ENCODE results near the gene ANKRD35. TPM values are rescaled to one million over a fixed set of nuclear protein-coding genes. Genes with fewer than 3 reads are reported as not detected.
"Not testable (repeated sequence)": the region's sequence is repeated elsewhere in the genome, so short reads cannot be mapped to it uniquely, and the experiment has no call there.

The ANKRD35 gene
- total RNA-seq, 6 experiments from 2014 or later, result 1.1 to 2.5 (median 1.6) TPM

GRCh38 chr1:145837656-145838055 is 48.0 kb downstream of the ANKRD35 start:
- Histone ChIP-seq H3K4me1 (no peaks in the 10 kb centered on the region), H3K27me3 (no peaks in the 10 kb centered on the region), H3K9me3 (no peaks in the 10 kb centered on the region), H3K27ac (no peak overlapping the region), H3K36me3 (peaks cover 14 to 99% (median 53%) of the 10 kb centered on the region in 4 donors), H3K4me3 (no peak overlapping the region)
- ATAC-seq (no peak), DNase-seq (no peak)
- intact Hi-C loops (cut with DNase I), result no loop called here
- 86% methylated on average over 1 of the region's 1 CpG for WGBS (ENCODE audit: insufficient coverage, low coverage, low lambda C conversion rate, missing lambda C conversion rate)
- no peak for TF ChIP-seq POLR2A (IDR thresholded peaks at IDR 0.05)
- TF ChIP-seq, protein P1, sequence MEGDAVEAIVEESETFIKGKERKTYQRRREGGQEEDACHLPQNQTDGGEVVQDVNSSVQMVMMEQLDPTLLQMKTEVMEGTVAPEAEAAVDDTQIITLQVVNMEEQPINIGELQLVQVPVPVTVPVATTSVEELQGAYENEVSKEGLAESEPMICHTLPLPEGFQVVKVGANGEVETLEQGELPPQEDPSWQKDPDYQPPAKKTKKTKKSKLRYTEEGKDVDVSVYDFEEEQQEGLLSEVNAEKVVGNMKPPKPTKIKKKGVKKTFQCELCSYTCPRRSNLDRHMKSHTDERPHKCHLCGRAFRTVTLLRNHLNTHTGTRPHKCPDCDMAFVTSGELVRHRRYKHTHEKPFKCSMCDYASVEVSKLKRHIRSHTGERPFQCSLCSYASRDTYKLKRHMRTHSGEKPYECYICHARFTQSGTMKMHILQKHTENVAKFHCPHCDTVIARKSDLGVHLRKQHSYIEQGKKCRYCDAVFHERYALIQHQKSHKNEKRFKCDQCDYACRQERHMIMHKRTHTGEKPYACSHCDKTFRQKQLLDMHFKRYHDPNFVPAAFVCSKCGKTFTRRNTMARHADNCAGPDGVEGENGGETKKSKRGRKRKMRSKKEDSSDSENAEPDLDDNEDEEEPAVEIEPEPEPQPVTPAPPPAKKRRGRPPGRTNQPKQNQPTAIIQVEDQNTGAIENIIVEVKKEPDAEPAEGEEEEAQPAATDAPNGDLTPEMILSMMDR (IDR thresholded peaks at IDR 0.05), result no peak

DNA sequence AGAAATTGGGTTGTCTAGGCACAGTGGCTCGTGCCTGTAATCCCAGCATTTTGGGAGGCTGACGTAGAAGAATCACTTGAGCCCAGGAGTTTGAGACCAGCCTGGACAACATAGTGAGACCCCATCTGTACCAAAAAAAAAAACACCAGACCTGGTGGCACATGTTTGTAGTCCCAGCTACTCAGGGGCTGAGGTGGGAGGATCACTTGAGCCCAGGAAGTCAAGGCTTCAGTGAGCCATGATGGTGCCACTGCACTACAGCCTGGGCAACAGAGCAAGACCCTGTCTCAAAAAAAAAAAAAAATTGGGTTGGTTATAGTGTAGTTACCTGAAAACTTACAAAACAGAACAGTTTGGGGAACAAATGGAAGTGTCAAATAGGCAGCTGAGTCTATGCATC is 54.9 kb downstream of the ANKRD35 start:
- peaks cover 0 to 98% (median 28%) of the 10 kb centered on the region in 4 donors for H3K36me3 ChIP-seq
- H3K27me3 ChIP-seq; DNase-seq; H3K27ac ChIP-seq; H3K4me1 ChIP-seq; ATAC-seq; H3K4me3 ChIP-seq; intact Hi-C loops (cut with DNase I); H3K9me3 ChIP-seq: not testable (repeated sequence)
- 100% methylated on average over 2 of the region's 2 CpGs for WGBS (ENCODE audit: insufficient coverage, low coverage, low lambda C conversion rate, missing lambda C conversion rate)

- peaks cover 0 to 77% (median 22%) of the 10 kb centered on the region in 4 donors for H3K36me3 ChIP-seq
- no peaks in the 10 kb centered on the region for H3K27me3 ChIP-seq
- peaks cover 0 to 11% (median 5%) of the 10 kb centered on the region in 4 donors for H3K4me1 ChIP-seq
- intact Hi-C loops (cut with DNase I), result no loop called here
- TF ChIP-seq, protein P1 (IDR thresholded peaks at IDR 0.05), result no peak
- TF ChIP-seq POLR2A (IDR thresholded peaks at IDR 0.05), result no peak
- DNase-seq (no peak), ATAC-seq (no peak)
- H3K27ac ChIP-seq, result no peak overlapping the region
- no peaks in the 10 kb centered on the region for H3K9me3 ChIP-seq
- H3K4me3 ChIP-seq, result no peak overlapping the region
Measured at GRCh38 chr1:145828367-145829026, 57.2 kb downstream of the ANKRD35 start.

GRCh38 chr1:145827966-145828365 is 57.7 kb downstream of the ANKRD35 start:
- Histone ChIP-seq H3K9me3 (no peaks in the 10 kb centered on the region), H3K4me1 (peaks cover 0 to 11% (median 5%) of the 10 kb centered on the region in 4 donors), H3K27me3 (no peaks in the 10 kb centered on the region), H3K4me3 (no peak overlapping the region), H3K36me3 (peaks cover 0 to 72% (median 20%) of the 10 kb centered on the region in 4 donors), H3K27ac (no peak overlapping the region)
- TF ChIP-seq POLR2A (IDR thresholded peaks at IDR 0.05), result no peak
- TF ChIP-seq, protein P1 (IDR thresholded peaks at IDR 0.05), result no peak
- no peak for ATAC-seq
- intact Hi-C loops (cut with DNase I), result no loop called here
- DNase-seq, result no peak

- intact Hi-C loops (cut with DNase I), result no loop called here
Measured at GRCh38 chr1:145826030-145826429, 59.6 kb downstream of the ANKRD35 start.

More at GRCh38 chr1:145826030-145826429, 59.6 kb downstream of the ANKRD35 start:
- H3K4me1 ChIP-seq, result peaks cover 0 to 11% (median 5%) of the 10 kb centered on the region in 4 donors
- TF ChIP-seq, protein P1 (IDR thresholded peaks at IDR 0.05), result no peak
- TF ChIP-seq POLR2A (IDR thresholded peaks at IDR 0.05), result no peak
- no peak overlapping the region for H3K4me3 ChIP-seq
- peaks cover 0 to 55% (median 20%) of the 10 kb centered on the region in 4 donors for H3K36me3 ChIP-seq
- H3K27me3 ChIP-seq, result no peaks in the 10 kb centered on the region
- ATAC-seq, result no peak
- H3K9me3 ChIP-seq, result no peaks in the 10 kb centered on the region
- no peak for DNase-seq
- H3K27ac ChIP-seq, result no peak overlapping the region
- 80% methylated on average over 2 of the region's 2 CpGs for WGBS (ENCODE audit: insufficient coverage, low coverage, low lambda C conversion rate, missing lambda C conversion rate)
